H9 (cell line): ENCODE measurements around the gene NAMPT. TPM values are rescaled to one million over a fixed set of nuclear protein-coding genes. Genes with fewer than 3 reads are reported as not detected.

Source experiments
- DNase-seq: peaks from one replicate; pipeline ENCODE4 v3.0.0-alpha.2; 2017
- H2AFZ ChIP-seq: one replicate; pipeline ENCODE4 v1.6.1; 2013; ENCODE audit warnings: mild to moderate bottlenecking, low read length, control low read depth, moderate library complexity
- H2AK5ac ChIP-seq: 2 replicates; pipeline ENCODE4 v1.6.1; 2013; ENCODE audit warnings: low read length, control low read depth, mixed read lengths; ENCODE audit not compliant: insufficient read length
- H2BK120ac ChIP-seq: one replicate; pipeline ENCODE4 v1.6.1; 2013; ENCODE audit warnings: low read depth, mild to moderate bottlenecking, low read length, control low read depth, inconsistent platforms; ENCODE audit not compliant: poor library complexity, severe bottlenecking
- H2BK12ac ChIP-seq: 2 replicates; pipeline ENCODE4 v1.6.1; 2013; ENCODE audit warnings: low read length, control low read depth, mixed read lengths, low read depth; ENCODE audit not compliant: insufficient read length
- H2BK15ac ChIP-seq: 2 replicates; pipeline ENCODE4 v1.6.1; 2013; ENCODE audit warnings: low read depth, low read length, control low read depth
- H2BK20ac ChIP-seq: one replicate; pipeline ENCODE4 v1.6.1; 2013; ENCODE audit warnings: low read depth, mild to moderate bottlenecking, low read length, control low read depth, inconsistent platforms; ENCODE audit not compliant: poor library complexity, severe bottlenecking
- H2BK5ac ChIP-seq: 2 replicates; pipeline ENCODE4 v1.6.1; 2013; ENCODE audit warnings: low read length, control low read depth, mixed read lengths; ENCODE audit not compliant: insufficient read length
- H3K14ac ChIP-seq: 2 replicates; pipeline ENCODE4 v1.6.1; 2013; ENCODE audit warnings: low read length, control low read depth; ENCODE audit not compliant: insufficient read depth
- H3K18ac ChIP-seq: 2 replicates; pipeline ENCODE4 v1.6.1; 2013; ENCODE audit warnings: low read depth, mild to moderate bottlenecking, mixed read lengths, low read length, control low read depth; ENCODE audit not compliant: insufficient read length
- H3K23ac ChIP-seq: 2 replicates; pipeline ENCODE4 v1.6.1; 2013; ENCODE audit warnings: low read length, control low read depth, mixed read lengths, low read depth; ENCODE audit not compliant: insufficient read length
- H3K23me2 ChIP-seq: 2 replicates; pipeline ENCODE4 v1.6.1; 2013; ENCODE audit warnings: low read depth, mild to moderate bottlenecking, mixed read lengths, low read length, control low read depth; ENCODE audit not compliant: insufficient read length, poor library complexity, severe bottlenecking
- H3K27ac ChIP-seq: 2 replicates; pipeline ENCODE4 v1.5.1; 2013; ENCODE audit warnings: low read length, control low read depth, mixed read lengths, low read depth; ENCODE audit not compliant: insufficient read length
- H3K27me3 ChIP-seq: 2 replicates; pipeline ENCODE4 v1.6.1; 2013; ENCODE audit warnings: low read length, control low read depth, inconsistent platforms; ENCODE audit not compliant: insufficient read depth
- H3K4ac ChIP-seq: 2 replicates; pipeline ENCODE4 v1.6.1; 2013; ENCODE audit warnings: low read depth, mild to moderate bottlenecking, control low read depth, inconsistent platforms, low read length, moderate library complexity
- H3K4me1 ChIP-seq: 2 replicates; pipeline ENCODE4 v1.6.1; 2013; ENCODE audit warnings: low read length, control low read depth, inconsistent platforms; ENCODE audit not compliant: insufficient read depth
- H3K4me2 ChIP-seq: 2 replicates; pipeline ENCODE4 v1.6.1; 2013; ENCODE audit warnings: low read length, control low read depth, mixed read lengths; ENCODE audit not compliant: insufficient read length, insufficient read depth
- H3K56ac ChIP-seq: 2 replicates; pipeline ENCODE4 v1.6.1; 2013; ENCODE audit warnings: low read depth, mild to moderate bottlenecking, mixed read lengths, low read length, control low read depth; ENCODE audit not compliant: insufficient read length
- H3K79me1 ChIP-seq: 2 replicates; pipeline ENCODE4 v1.6.1; 2013; ENCODE audit warnings: low read depth, mild to moderate bottlenecking, moderate library complexity, low read length, control low read depth, inconsistent platforms; ENCODE audit not compliant: insufficient read depth, poor library complexity, severe bottlenecking
- H3K79me2 ChIP-seq: 2 replicates; pipeline ENCODE4 v1.6.1; 2013; ENCODE audit warnings: low read length, control low read depth, inconsistent platforms; ENCODE audit not compliant: insufficient read depth
- H3K9ac ChIP-seq: 2 replicates; pipeline ENCODE4 v1.6.1; 2013; ENCODE audit warnings: low read length, control low read depth, mixed read lengths; ENCODE audit not compliant: insufficient read length; ENCODE audit errors: extremely low read depth
- H3K9me3 ChIP-seq: one replicate; pipeline ENCODE4 v1.6.1; 2013; ENCODE audit warnings: low read depth, low read length, inconsistent platforms; ENCODE audit not compliant: control insufficient read depth
- H3T11ph ChIP-seq: one replicate; pipeline ENCODE4 v1.6.1; 2013; ENCODE audit warnings: mild to moderate bottlenecking, low read length, control low read depth, inconsistent platforms
- H4K20me1 ChIP-seq: one replicate; pipeline ENCODE4 v1.6.1; 2013; ENCODE audit not compliant: control insufficient read depth, insufficient read length, insufficient read depth
- H4K5ac ChIP-seq: 2 replicates; pipeline ENCODE4 v1.6.1; 2013; ENCODE audit warnings: low read depth, mild to moderate bottlenecking, mixed read lengths, low read length, control low read depth; ENCODE audit not compliant: insufficient read length
- H4K8ac ChIP-seq: replicated peaks from 2 replicates; pipeline ENCODE4 v1.6.1; 2013; ENCODE audit warnings: low read length, control low read depth, mixed read lengths, low read depth; ENCODE audit not compliant: insufficient read length
- H4K91ac ChIP-seq: 2 replicates; pipeline ENCODE4 v1.6.1; 2013; ENCODE audit warnings: low read depth, mild to moderate bottlenecking, moderate library complexity, mixed read lengths, low read length, control low read depth; ENCODE audit not compliant: insufficient read length
- H3K27ac Mint-ChIP-seq, 3 experiments: 2 replicates in 2 of 3; 3 replicates in 1 of 3; pipeline ENCODE4 v1.8.0; 2020 to 2021; ENCODE audit warnings: mixed read lengths in 3 of 3, mild to moderate bottlenecking in 1 of 3, moderate library complexity in 1 of 3
- H3K27me3 Mint-ChIP-seq: 2 replicates; pipeline ENCODE4 v1.8.0; 2021; ENCODE audit warnings: low read depth, mild to moderate bottlenecking, moderate library complexity, mixed read lengths
- H3K36me3 Mint-ChIP-seq, 3 experiments: 2 replicates in 2 of 3; 3 replicates in 1 of 3; pipeline ENCODE4 v1.8.0; 2020 to 2021; ENCODE audit warnings: low read depth in 3 of 3, mixed read lengths in 3 of 3; ENCODE audit not compliant: insufficient read depth in 1 of 3
- H3K4me1 Mint-ChIP-seq, 2 experiments: 2 replicates each; pipeline ENCODE4 v1.8.0; 2020; ENCODE audit warnings: mixed read lengths in 2 of 2
- H3K4me3 Mint-ChIP-seq, 2 experiments: 2 replicates in 1 of 2; 3 replicates in 1 of 2; pipeline ENCODE4 v1.8.0; 2020 to 2021; ENCODE audit warnings: mild to moderate bottlenecking in 2 of 2, mixed read lengths in 2 of 2, moderate library complexity in 1 of 2
- H3K9me3 Mint-ChIP-seq, 2 experiments: 2 replicates in 1 of 2; 3 replicates in 1 of 2; pipeline ENCODE4 v1.8.0; 2020; ENCODE audit warnings: mild to moderate bottlenecking in 2 of 2, mixed read lengths in 2 of 2, moderate library complexity in 1 of 2
- WGBS: extraction: QIAGEN DNeasy Blood & Tissue Kit; methylation state at CpG from one replicate; pipeline ENCODE4 v1.1.7; 2013; ENCODE audit warnings: missing lambda C conversion rate, low lambda C conversion rate, mixed read lengths; ENCODE audit not compliant: insufficient read length; ENCODE audit errors: extremely low coverage; 5-methylcytosine and 5-hydroxymethylcytosine counted together
- total RNA-seq: library from RNA; stranded (reverse); gene quantifications from 2 replicates; pipeline ENCODE4 v1.2.1, GENCODE V29; 2021
- TF ChIP-seq, protein P1 (sequence below): fragments of 200-600 bp; sonication (generic); conservative IDR thresholded peaks from 3 replicates; pipeline ENCODE4 v1.8.0; 2021; ENCODE audit warnings: antibody characterized with exemption, mild to moderate bottlenecking

NAMPT gene
- total RNA-seq, 1 experiment from 2014 or later, result 83.5 TPM

- H4K8ac ChIP-seq, result no peak overlapping the region
- H3K9me3 ChIP-seq, result no peaks in the 10 kb centered on the region
- H3K4me1 ChIP-seq, result 0 out of 2 replicates have a peak, but pooled peaks cover 3% of the 10 kb centered on the region
- no peak overlapping the region for H2BK5ac ChIP-seq
- H3K9me3 Mint-ChIP-seq, result peaks cover 7 to 8% of the 10 kb centered on the region in 2 experiments; a peak in 4 of 5 replicates
- no peak overlapping the region for H2AK5ac ChIP-seq
- H3K4ac ChIP-seq, result no peak overlapping the region
- no CpG with 5 or more reads among the region's 4 CpGs for WGBS
- no peaks in the 10 kb centered on the region for H3K23me2 ChIP-seq
- H3K23ac ChIP-seq, result no peak overlapping the region
- TF ChIP-seq, protein P1, sequence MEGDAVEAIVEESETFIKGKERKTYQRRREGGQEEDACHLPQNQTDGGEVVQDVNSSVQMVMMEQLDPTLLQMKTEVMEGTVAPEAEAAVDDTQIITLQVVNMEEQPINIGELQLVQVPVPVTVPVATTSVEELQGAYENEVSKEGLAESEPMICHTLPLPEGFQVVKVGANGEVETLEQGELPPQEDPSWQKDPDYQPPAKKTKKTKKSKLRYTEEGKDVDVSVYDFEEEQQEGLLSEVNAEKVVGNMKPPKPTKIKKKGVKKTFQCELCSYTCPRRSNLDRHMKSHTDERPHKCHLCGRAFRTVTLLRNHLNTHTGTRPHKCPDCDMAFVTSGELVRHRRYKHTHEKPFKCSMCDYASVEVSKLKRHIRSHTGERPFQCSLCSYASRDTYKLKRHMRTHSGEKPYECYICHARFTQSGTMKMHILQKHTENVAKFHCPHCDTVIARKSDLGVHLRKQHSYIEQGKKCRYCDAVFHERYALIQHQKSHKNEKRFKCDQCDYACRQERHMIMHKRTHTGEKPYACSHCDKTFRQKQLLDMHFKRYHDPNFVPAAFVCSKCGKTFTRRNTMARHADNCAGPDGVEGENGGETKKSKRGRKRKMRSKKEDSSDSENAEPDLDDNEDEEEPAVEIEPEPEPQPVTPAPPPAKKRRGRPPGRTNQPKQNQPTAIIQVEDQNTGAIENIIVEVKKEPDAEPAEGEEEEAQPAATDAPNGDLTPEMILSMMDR, result no peak
- no peak overlapping the region for H2BK120ac ChIP-seq
- H3K36me3 Mint-ChIP-seq, result peaks cover 0 to 2% (median 0%) of the 10 kb centered on the region in 3 experiments; a peak in 2 of 7 replicates
- no peak overlapping the region for H3K56ac ChIP-seq
- no peak for DNase-seq
- no peak overlapping the region for H3K27ac Mint-ChIP-seq
- H3K27me3 ChIP-seq, result no peaks in the 10 kb centered on the region
- no peak overlapping the region for H4K91ac ChIP-seq
- H3K79me2 ChIP-seq, result no peaks in the 10 kb centered on the region
- no peak overlapping the region for H3K4me3 Mint-ChIP-seq
- no peak overlapping the region for H3K14ac ChIP-seq
- H3K18ac ChIP-seq, result no peak overlapping the region
- H3K27me3 Mint-ChIP-seq, result no peaks in the 10 kb centered on the region
- H2BK20ac ChIP-seq, result no peak overlapping the region
- no peak overlapping the region for H3T11ph ChIP-seq
- no peaks in the 10 kb centered on the region for H3K79me1 ChIP-seq
- H3K4me1 Mint-ChIP-seq, result no peaks in the 10 kb centered on the region
- H2AFZ ChIP-seq, result no peak overlapping the region
- no peak overlapping the region for H4K5ac ChIP-seq
- H3K9ac ChIP-seq, result no peak overlapping the region
- H3K27ac ChIP-seq, result no peak overlapping the region
- no peak overlapping the region for H2BK15ac ChIP-seq
- H2BK12ac ChIP-seq, result no peak overlapping the region
- H3K4me2 ChIP-seq, result no peak overlapping the region
- no peaks in the 10 kb centered on the region for H4K20me1 ChIP-seq
Observed at GRCh38 chr7:106312099-106312871, 27.5 kb upstream of the NAMPT start.
